GM11168 (cell line): ENCODE measurements around the gene IL1RN.

ENCODE experiments used
- in situ Hi-C: fragments of 300-500 bp; cut with MboI; formaldehyde crosslinking; loops from one replicate; pipeline ENCODE4 v1.12.0; 2022; ENCODE audit warnings: low sequenced_read_pairs; ENCODE audit not compliant: unreplicated experiment

The IL1RN gene

DNA sequence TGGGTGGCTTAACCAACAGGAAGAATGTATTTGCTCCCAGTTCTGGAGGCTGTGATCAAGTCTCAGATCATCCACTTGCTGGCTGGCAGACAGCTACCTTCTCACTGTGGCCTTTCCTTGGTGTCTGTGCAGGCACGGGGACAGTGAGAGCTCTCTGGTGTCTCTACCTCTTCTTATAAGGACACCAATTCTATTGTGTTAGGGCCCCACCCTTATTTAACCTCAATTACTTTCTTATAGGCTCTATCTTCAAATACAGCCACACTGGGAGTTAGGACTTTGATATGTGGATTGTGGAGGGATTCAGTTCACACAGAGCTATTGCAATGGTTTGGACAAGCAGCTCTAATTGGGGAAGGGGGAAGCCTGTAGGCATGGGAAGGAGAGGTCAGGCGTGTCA is 25.3 kb upstream of the IL1RN start:
- in situ Hi-C loops = no loop called here

DNA sequence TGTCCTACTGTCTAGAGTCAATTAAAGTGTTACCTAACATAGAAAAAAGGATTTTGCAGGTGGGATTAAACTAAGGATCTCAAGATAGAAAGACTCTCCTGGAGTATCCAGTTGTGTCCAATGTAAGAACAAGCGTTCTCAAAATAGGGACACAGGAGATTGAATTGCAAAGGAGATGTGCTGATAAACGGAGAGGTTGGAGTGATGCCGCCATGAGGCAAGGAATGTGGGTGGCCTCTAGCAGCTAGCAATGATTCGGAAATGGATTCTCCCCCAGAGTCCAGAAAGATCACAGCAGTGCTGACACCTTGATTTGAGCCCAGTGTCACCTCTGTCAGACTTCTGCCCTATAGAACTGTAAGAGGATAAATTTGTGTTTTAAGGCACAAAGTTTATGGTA is 24.1 kb upstream of the IL1RN start:
- in situ Hi-C loops = no loop called here

GRCh38 chr2:113104054-113104611 is 23.3 kb upstream of the IL1RN start:
- in situ Hi-C loops = no loop called here

DNA sequence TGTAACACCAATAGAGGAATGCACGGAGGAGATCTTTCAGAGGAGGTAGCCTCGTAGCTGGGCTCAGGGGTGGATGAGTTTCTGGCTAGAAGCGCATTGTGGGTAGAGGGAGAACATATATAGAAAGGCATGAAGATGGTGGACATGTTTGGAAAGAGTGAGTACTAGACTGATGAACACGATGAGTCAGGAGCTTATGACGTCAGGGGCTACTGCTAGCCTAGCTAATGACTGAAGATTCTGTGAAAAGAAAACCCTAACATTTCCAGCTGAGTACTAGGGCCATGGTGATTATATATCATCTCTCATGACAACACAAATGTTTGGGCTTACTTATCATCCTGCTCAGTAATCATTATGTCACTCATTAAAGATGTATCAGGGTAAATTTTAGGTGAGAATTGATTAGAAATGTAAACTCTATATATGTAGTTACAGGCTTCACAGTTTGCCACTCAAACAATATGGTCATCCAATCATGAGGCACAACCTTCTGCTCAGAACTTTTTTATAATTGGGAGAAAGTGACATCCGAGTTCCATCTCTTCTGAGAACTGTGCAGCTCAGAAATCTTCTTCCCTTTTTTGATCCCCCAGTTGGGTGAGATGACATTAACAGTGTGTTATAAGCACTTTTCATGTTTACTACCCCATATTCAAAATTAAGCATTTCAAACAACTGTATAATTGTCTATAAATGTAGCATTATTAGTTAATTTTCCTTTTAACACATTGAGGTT is 22.2 kb upstream of the IL1RN start:
- in situ Hi-C loops = no loop called here

- in situ Hi-C loops = no loop called here
Measured at GRCh38 chr2:113111121-113111520, 16.3 kb upstream of the IL1RN start.

- in situ Hi-C loops = no loop called here
Measured at GRCh38 chr2:113111823-113112287, 15.5 kb upstream of the IL1RN start.

DNA sequence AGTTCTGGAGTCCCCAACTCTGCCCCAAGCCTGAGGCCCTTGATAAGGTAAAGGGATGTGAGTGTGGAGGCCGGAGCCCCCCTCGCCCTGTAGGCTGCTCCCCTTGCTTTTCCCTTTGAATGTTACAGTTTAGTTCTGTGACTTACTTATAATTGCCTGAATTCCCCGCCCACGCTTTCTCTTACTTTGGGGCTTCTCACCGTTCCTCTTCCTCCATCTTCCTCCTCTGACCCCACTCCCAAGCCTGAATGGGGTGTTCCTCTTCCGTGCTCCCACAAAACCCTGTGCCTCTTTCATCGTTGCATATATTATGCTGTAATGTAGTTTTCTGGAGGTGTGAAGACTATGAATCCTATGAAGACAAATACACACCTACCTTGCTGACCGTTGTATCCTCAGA is 15.0 kb upstream of the IL1RN start:
- in situ Hi-C loops = no loop called here

GRCh38 chr2:113112871-113113270 is 14.5 kb upstream of the IL1RN start:
- in situ Hi-C loops = no loop called here

DNA sequence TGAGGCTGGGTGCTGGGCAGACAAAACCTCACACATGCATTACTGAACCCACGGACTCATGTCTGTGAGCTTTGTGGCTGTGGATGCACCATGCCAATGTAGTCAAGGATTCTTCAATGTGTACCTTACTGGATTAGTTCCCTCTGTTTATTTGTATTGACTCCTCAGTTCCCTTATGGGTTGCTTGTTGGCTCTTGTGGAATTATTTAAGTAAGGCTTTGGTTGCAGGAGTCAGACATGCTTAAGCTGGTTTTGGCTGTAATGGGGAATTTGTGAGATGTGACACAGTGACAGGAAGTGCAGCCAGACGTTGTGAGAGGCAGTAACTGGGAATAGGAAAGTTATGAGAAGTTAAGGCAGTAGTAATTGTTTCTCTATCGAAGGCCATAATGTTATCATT is 13.6 kb upstream of the IL1RN start:
- in situ Hi-C loops = no loop called here

GRCh38 chr2:113114224-113114945 is 13.0 kb upstream of the IL1RN start:
- in situ Hi-C loops = no loop called here

DNA sequence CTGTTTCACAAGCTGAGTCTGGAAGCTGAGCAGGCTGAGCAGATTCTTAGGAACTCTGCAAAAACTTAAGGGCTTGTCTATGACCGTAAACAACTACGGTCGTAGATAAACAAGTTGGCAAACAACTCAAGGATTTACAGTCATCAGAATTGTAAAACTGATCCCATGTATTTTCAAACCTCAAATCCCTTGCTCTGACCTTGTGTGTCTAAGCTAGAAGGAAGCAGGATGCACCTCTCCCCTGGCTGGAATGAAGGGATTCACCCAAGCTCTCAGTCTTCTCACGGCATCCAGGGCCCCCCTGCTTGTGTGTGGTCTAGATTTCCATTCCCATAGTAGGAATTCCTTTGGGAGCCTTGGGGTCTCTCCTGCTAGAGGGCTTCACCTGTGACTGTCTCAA is 12.4 kb upstream of the IL1RN start:
- in situ Hi-C loops = no loop called here

DNA sequence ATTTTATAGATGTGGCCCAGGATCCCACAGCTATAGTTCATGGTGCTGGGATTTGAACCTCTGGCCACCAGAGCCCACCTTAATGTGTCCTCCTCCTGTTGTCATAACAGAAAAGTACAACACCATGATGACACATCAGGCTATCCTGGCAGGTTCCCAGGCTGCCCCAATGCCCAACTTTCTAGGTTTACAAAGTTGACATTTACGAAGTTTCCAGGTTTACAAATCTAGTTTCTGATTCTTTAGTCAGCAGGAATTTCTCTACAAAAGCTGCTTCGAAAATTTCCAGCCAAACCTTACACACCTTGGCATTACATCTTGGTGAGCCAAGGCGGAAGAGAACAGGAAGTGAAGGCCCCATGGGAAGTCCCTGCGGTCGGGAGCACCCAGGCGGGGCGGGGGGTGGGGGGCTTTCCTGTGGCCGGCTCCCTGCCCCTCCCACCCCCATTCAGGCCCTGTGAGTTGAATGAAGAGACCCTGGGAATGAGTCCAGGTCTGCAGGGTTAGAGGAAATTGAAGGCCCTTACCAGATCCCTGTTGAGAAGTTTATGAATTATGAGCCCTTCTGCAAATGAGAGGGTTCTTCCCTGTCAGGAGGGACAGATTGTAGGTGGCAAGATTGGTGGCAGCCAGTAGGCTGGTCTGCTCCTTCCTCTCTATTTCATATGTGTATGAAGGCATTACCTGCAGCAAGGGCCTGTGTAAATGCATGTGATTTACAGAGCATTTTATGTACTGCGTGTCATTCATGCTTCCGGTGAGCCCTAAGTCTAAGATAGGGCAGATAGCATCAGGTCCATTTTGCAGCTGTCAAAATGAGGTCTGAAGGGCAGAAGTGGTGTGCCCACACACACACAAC is 11.1 kb upstream of the IL1RN start:
- in situ Hi-C loops = no loop called here

DNA sequence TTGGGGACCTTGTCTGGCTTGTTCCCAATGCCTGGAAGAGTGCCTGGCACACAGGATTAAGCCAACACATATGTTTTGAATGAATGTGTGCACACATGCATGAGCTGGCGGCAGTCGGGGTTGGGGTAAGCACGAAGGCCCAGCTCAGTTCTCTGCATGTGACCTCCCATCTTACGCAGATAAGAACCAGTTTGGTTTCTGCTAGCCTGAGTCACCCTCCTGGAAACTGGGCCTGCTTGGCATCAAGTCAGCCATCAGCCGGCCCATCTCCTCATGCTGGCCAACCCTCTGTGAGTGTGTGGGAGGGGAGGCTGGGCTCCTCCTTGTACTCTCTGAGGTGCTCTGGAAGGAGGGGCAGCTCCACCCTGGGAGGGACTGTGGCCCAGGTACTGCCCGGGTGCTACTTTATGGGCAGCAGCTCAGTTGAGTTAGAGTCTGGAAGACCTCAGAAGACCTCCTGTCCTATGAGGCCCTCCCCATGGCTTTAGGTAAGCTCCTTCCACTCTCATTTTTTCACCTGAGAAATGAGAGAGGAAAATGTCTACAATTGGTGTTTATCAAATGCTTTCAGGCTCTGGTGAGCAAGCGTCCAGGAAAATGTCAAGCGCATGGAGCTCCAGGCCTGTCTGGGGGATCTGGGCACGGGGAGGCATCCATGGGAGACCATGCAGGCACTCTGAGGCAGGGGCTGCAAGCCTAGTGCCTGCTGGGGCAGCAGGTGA is 9.7 kb upstream of the IL1RN start:
- in situ Hi-C loops = no loop called here

DNA sequence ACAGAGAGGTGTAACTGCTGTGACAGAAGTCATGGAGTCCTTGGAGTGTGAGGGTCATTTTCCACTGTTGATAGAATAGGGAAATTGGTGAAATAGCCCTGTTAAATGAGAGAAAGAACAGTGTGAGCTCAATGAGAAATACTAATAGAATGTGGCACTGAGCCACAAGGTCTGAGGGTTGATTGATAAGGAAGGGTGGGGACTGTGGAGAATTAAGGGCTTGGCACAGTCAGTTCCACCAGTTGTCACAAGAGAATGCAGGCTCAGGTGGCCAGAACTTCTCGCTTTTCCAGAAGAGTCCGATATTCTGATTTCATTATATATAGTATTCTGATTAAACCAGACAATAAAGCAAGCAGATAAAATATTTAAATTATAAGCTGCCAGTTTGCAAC is 9.1 kb upstream of the IL1RN start:
- in situ Hi-C loops = no loop called here

GRCh38 chr2:113119111-113119510 is 8.3 kb upstream of the IL1RN start:
- in situ Hi-C loops = no loop called here

- in situ Hi-C loops = no loop called here
Measured at GRCh38 chr2:113120861-113121260, 6.5 kb upstream of the IL1RN start.

DNA sequence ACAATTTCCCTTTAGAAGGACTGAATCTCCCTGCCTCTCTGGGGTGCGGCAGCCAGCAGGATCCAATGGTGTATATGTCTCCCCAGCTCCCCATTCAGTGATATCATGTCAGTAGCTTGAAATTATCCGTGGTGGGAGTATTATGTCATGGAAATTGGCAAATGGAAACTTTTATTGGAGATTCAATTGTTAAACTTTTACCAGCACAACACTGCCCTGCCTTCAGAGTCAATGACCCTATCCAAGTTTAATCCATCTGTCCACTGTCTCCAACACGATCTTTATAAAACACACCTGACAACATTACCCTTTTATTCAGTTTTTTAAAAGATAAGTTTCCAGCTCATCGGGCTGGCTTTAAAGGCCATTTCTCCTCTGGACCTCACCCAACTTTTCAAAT is 5.0 kb upstream of the IL1RN start:
- in situ Hi-C loops = no loop called here

- in situ Hi-C loops = no loop called here
Measured at GRCh38 chr2:113123726-113124125, 3.7 kb upstream of the IL1RN start.

DNA sequence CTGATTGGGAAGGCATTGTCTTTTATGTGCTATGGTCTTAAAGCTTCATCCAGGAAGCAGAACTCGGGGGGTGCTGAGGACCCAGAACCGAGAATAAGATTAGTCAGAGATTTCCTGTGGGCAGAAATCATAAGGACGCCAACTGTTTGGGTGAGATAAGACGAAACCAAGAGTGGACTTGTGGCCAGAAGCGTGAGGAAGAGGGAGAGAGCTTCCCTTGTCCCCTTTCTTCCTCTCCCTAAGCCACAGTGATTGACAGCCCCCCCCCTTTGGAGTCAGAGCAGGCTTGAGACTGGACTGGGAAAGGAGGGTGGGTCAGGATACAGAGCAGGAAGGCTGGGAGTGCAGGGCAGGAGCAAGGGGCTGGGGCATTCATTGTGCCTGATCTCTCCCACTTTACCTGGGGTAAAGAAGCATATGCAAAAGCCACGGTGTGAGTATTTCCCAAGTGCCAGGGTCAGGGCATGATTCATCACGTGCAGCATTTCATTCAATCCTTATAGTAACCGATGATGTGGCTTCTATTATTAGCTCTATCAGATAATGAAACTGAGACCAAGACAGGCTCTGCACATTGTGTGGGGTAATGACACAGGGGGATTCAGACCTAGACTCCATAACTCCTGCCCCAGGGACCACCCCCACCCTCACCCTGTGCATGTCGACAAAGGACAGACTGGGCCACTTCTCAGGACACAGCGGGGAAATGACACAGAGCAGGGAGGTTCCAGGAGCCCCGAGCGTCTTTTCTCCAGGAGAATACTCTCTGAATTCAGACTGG is 3.0 kb upstream of the IL1RN start:
- in situ Hi-C loops = no loop called here
